ENCODE measurements around the gene KIF22.

DNA sequence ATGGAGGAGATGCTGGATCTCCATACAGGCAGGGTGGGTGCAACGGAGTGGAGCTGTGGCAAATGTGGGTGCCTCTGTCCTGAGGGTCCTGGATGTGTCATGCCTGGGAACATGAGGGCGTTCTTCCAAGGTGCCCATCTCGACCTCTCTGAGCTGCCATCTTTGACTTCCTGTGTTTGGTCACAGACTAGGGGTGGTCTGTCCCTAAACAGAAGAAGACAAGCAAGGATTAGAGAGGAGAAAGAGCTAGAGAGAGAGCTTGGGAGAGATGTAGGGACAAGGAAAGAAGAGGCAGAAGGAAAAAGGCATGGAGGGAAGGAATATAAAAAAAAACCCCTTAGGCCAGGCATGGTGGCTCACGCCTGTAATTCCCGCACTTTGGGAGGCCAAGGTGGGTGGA is 15.8 kb upstream of the KIF22 start:
- no peak for TF ChIP-seq POLR2A (IDR thresholded peaks at IDR 0.05; ENCODE audit: low read depth, low read length)
- TF ChIP-seq TAF1 (IDR thresholded peaks at IDR 0.05; ENCODE audit: borderline replicate concordance, low read depth, low read length), result no peak

Measured in GM12892 (cell line).